ENCODE results near the gene OGFRL1.
A peak's percentile ranks its signal among the peaks of the same experiment; 100 is the strongest.

OGFRL1 gene

GRCh38 chr6:71301546-71301945 lies 12.9 kb downstream of the OGFRL1 start:
- Histone ChIP-seq H3K27ac (peak overlapping the region; percentile 44), H3K9me3 (no peaks in the 10 kb centered on the region), H3K4me3 (ENCODE audit: low read depth in 1 of 2, low read length in 1 of 2) (no peak overlapping the region), H3K27me3 (no peaks in the 10 kb centered on the region), H3K36me3 (peaks cover 91% of the 10 kb centered on the region), H3K4me1 (ENCODE audit: control insufficient read depth in 1 of 2, insufficient read depth in 1 of 2, low read depth in 1 of 2, low read length in 1 of 2) (no peaks in the 10 kb centered on the region)
- TF ChIP-seq, protein P1, sequence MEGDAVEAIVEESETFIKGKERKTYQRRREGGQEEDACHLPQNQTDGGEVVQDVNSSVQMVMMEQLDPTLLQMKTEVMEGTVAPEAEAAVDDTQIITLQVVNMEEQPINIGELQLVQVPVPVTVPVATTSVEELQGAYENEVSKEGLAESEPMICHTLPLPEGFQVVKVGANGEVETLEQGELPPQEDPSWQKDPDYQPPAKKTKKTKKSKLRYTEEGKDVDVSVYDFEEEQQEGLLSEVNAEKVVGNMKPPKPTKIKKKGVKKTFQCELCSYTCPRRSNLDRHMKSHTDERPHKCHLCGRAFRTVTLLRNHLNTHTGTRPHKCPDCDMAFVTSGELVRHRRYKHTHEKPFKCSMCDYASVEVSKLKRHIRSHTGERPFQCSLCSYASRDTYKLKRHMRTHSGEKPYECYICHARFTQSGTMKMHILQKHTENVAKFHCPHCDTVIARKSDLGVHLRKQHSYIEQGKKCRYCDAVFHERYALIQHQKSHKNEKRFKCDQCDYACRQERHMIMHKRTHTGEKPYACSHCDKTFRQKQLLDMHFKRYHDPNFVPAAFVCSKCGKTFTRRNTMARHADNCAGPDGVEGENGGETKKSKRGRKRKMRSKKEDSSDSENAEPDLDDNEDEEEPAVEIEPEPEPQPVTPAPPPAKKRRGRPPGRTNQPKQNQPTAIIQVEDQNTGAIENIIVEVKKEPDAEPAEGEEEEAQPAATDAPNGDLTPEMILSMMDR (IDR thresholded peaks at IDR 0.05) = no peak

GRCh38 chr6:71309656-71310055 lies 21.0 kb downstream of the OGFRL1 start:
- Histone ChIP-seq H3K27ac (no peak overlapping the region), H3K9me3 (no peaks in the 10 kb centered on the region), H3K27me3 (no peaks in the 10 kb centered on the region), H3K4me3 (ENCODE audit: low read depth in 1 of 2, low read length in 1 of 2) (no peak overlapping the region), H3K36me3 (peaks cover 18% of the 10 kb centered on the region), H3K4me1 (ENCODE audit: control insufficient read depth in 1 of 2, insufficient read depth in 1 of 2, low read depth in 1 of 2, low read length in 1 of 2) (no peaks in the 10 kb centered on the region)
- TF ChIP-seq, protein P1 (IDR thresholded peaks at IDR 0.05) = no peak

DNA sequence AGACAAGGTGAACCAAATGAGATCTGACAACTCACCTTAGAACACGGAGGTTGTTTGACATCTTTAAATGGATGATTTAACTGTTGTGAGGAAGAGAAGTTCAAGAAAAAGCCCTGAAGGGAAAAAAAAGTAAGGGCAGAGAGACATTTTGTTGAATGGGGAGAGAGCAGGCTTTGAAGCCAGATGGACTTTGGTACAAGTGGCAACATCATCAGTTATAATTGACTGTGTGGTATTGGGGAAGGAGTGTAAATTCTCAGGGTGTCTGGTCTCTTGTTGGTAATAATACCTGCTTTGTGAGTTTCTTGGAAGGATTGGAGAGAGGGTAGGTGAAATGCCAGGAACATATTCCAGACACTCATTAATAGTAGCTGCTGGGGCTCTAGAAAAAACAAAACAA lies 21.6 kb downstream of the OGFRL1 start:
- peaks cover 18% of the 10 kb centered on the region for H3K36me3 ChIP-seq
- TF ChIP-seq, protein P1 (IDR thresholded peaks at IDR 0.05) = no peak
- H3K27me3 ChIP-seq = no peaks in the 10 kb centered on the region
- H3K9me3 ChIP-seq = no peaks in the 10 kb centered on the region
- peak overlapping the region; percentile 6 for H3K27ac ChIP-seq
- no peak overlapping the region for H3K4me3 ChIP-seq (ENCODE audit: low read depth in 1 of 2, low read length in 1 of 2)
- H3K4me1 ChIP-seq (ENCODE audit: control insufficient read depth in 1 of 2, insufficient read depth in 1 of 2, low read depth in 1 of 2, low read length in 1 of 2) = no peaks in the 10 kb centered on the region

DNA sequence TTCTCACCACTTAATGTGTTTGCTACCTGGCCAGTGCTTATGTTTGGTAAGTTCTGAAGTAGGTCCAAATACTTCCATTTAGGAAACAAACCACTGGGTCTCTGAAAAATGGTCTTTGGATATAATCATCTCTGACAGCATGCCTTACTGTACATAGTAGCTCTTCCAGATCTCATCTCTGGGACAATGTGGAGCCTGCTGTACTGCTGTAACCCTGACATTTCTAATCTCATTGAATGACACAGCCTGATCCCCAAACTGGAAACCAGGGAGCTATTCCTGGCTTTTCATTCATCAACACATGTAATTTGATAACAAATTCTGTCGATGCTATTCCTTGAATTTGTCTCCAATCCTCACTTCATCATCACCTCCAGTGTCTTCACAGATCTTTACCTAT lies 23.5 kb downstream of the OGFRL1 start:
- peaks cover 8% of the 10 kb centered on the region for H3K36me3 ChIP-seq
- no peaks in the 10 kb centered on the region for H3K4me1 ChIP-seq (ENCODE audit: control insufficient read depth in 1 of 2, insufficient read depth in 1 of 2, low read depth in 1 of 2, low read length in 1 of 2)
- no peaks in the 10 kb centered on the region for H3K9me3 ChIP-seq
- no peaks in the 10 kb centered on the region for H3K27me3 ChIP-seq
- no peak overlapping the region for H3K27ac ChIP-seq
- TF ChIP-seq, protein P1 (IDR thresholded peaks at IDR 0.05) = no peak
- H3K4me3 ChIP-seq (ENCODE audit: low read depth in 1 of 2, low read length in 1 of 2) = no peak overlapping the region

DNA sequence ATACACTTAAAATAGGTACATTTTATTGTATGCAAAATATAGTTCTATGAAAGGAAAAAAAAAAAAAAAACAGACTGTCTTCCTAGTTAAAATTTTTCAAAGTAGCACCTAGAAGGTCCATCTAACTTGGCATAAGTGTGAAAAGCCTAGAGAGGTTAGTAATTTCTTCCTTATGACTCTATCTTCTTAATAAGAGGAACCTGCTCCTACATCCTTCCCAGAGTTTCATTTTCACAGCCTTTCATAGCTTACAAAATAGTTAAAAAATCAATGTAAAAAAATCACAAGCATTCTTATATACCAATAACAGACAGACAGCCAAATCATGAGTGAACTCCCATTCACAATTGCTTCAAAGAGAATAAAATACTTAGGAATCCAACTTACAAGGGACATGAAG lies 28.8 kb downstream of the OGFRL1 start:
- Histone ChIP-seq H3K36me3 (no peaks in the 10 kb centered on the region), H3K4me3 (ENCODE audit: low read depth in 1 of 2, low read length in 1 of 2) (no peak overlapping the region), H3K9me3 (no peaks in the 10 kb centered on the region), H3K27ac (no peak overlapping the region), H3K27me3 (no peaks in the 10 kb centered on the region), H3K4me1 (ENCODE audit: control insufficient read depth in 1 of 2, insufficient read depth in 1 of 2, low read depth in 1 of 2, low read length in 1 of 2) (no peaks in the 10 kb centered on the region)
- TF ChIP-seq, protein P1 (IDR thresholded peaks at IDR 0.05) = no peak

- no peaks in the 10 kb centered on the region for H3K27me3 ChIP-seq
- H3K36me3 ChIP-seq = no peaks in the 10 kb centered on the region
- TF ChIP-seq, protein P1 (IDR thresholded peaks at IDR 0.05) = no peak
Observed at GRCh38 chr6:71320041-71320440, 31.4 kb downstream of the OGFRL1 start.

More at GRCh38 chr6:71320041-71320440, 31.4 kb downstream of the OGFRL1 start:
- Histone ChIP-seq H3K9me3 (no peaks in the 10 kb centered on the region), H3K4me3 (ENCODE audit: low read depth in 1 of 2, low read length in 1 of 2) (no peak overlapping the region), H3K4me1 (ENCODE audit: control insufficient read depth in 1 of 2, insufficient read depth in 1 of 2, low read depth in 1 of 2, low read length in 1 of 2) (no peaks in the 10 kb centered on the region), H3K27ac (no peak overlapping the region)
